ENCODE data around the gene PHEX.

DNA sequence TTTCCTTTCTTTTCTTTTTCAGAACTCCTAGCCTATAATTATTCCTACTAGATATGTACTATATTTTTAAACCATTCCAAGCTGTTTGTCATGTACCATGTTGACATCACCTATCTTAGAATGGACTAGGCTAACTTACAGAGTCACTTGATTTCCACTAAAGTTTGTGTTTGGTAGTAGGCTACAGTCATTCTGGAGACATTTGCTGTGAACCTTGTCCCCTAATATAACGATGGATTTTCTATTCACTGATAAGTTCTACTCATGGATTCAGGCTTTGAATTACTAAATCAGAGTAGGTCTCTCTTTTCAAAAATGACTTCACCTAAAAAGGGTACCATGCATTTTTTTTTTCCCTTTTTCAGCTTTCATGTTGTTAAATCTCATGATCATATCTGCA, 93.4 kb downstream of the PHEX start:
- TF ChIP-seq TAF1 (IDR thresholded peaks at IDR 0.05; ENCODE audit: low read depth) (no peak), TCF12 (IDR thresholded peaks at IDR 0.05; ENCODE audit: low read depth) (no peak), REST (IDR thresholded peaks at IDR 0.05; ENCODE audit: low read depth) (no peak)

Measured in Ishikawa (cell line).